PC-3 (cell line): ENCODE data around the gene RABL6. TPM values are rescaled to one million over a fixed set of nuclear protein-coding genes. Genes with fewer than 3 reads are reported as not detected.
"Not testable (repeated sequence)": the region's sequence is repeated elsewhere in the genome, so short reads cannot be mapped to it uniquely, and the experiment has no call there.

Experiments used
- ATAC-seq: fragments of 200-7000 bp; cut with Tn5 transposase; 2 replicates; pipeline ENCODE4 v1.9.1; 2020; ENCODE audit warnings: mild to moderate bottlenecking, moderate library complexity
- BruUV-seq: library from RNA; stranded (reverse); fragments of 400-500 nt; replicated peaks from 2 replicates; lab custom pipeline; 2021; lab: Mats Ljungman, UMichigan
- CTCF ChIA-PET: fragments of 300-600 bp; sonication (Branson Sonifier 250); formaldehyde crosslinking; loops from one replicate; lab custom pipeline; 2022; ENCODE audit warnings: antibody characterized with exemption; lab: Charles Lee
- POLR2A ChIA-PET: fragments of 300-600 bp; sonication (Branson Sonifier 250); formaldehyde crosslinking; loops from one replicate; lab custom pipeline; 2022; ENCODE audit warnings: antibody characterized with exemption; ENCODE audit not compliant: unreplicated experiment; lab: Charles Lee
- DNase-seq: peaks from one replicate; pipeline ENCODE4 v3.0.0-alpha.2; 2015
- H2AFZ ChIP-seq: fragments of 300-600 bp; sonication (generic); 2 replicates; pipeline ENCODE4 v1.6.0; 2016; ENCODE audit warnings: antibody characterized with exemption, low read length
- H3F3A ChIP-seq: fragments of 300-600 bp; sonication (generic); one replicate; pipeline ENCODE4 v1.6.0; 2017; ENCODE audit warnings: antibody characterized with exemption, low read length, control low read depth, mild to moderate bottlenecking; ENCODE audit not compliant: unreplicated experiment
- H3K27ac ChIP-seq: fragments of 300-600 bp; sonication (generic); 2 replicates; pipeline ENCODE4 v1.5.1; 2016; ENCODE audit warnings: mild to moderate bottlenecking, low read length
- H3K27me3 ChIP-seq: fragments of 300-600 bp; sonication (generic); 2 replicates; pipeline ENCODE4 v1.6.1; 2016; ENCODE audit warnings: low read length, mixed read lengths
- H3K36me3 ChIP-seq: fragments of 300-600 bp; sonication (generic); 2 replicates; pipeline ENCODE4 v1.6.1; 2016; ENCODE audit warnings: low read depth, mixed run types, low read length, mixed read lengths
- H3K4me1 ChIP-seq: fragments of 300-600 bp; sonication (generic); 2 replicates; pipeline ENCODE4 v1.5.1; 2016; ENCODE audit warnings: low read length; ENCODE audit not compliant: insufficient read depth
- H3K4me2 ChIP-seq: fragments of 300-600 bp; sonication (generic); 2 replicates; pipeline ENCODE4 v1.6.0; 2016; ENCODE audit warnings: low read length
- H3K4me3 ChIP-seq: fragments of 300-600 bp; sonication (generic); 2 replicates; pipeline ENCODE4 v1.5.1; 2016; ENCODE audit warnings: mild to moderate bottlenecking, low read length, mixed read lengths
- H3K79me2 ChIP-seq: fragments of 300-600 bp; sonication (generic); 2 replicates; pipeline ENCODE4 v1.6.1; 2017; ENCODE audit warnings: low read length, mixed read lengths
- H3K9ac ChIP-seq: fragments of 300-600 bp; sonication (generic); 2 replicates; pipeline ENCODE4 v1.6.0; 2016; ENCODE audit warnings: mild to moderate bottlenecking, low read length
- H3K9me2 ChIP-seq: fragments of 300-600 bp; sonication (generic); replicated peaks from 2 replicates; pipeline ENCODE4 v1.6.1; 2016; ENCODE audit warnings: mixed run types, low read length, mixed read lengths
- H3K9me3 ChIP-seq: fragments of 300-600 bp; sonication (generic); 2 replicates; pipeline ENCODE4 v1.6.1; 2016; ENCODE audit warnings: low read length, mixed read lengths
- H4K20me1 ChIP-seq: fragments of 300-600 bp; sonication (generic); 2 replicates; pipeline ENCODE4 v1.6.1; 2016; ENCODE audit warnings: low read length, mixed read lengths
- CTCF ChIP-seq: fragments of 300-600 bp; sonication (generic); conservative IDR thresholded peaks from 2 replicates; pipeline ENCODE4 v1.5.1; 2017; ENCODE audit warnings: antibody characterized with exemption, low read depth, mild to moderate bottlenecking, low read length
- EZH2 ChIP-seq: fragments of 300-600 bp; sonication (generic); IDR thresholded peaks from one replicate; pipeline ENCODE4 v1.6.1; 2017; ENCODE audit warnings: antibody characterized with exemption, mild to moderate bottlenecking, low read length; ENCODE audit not compliant: unreplicated experiment
- EZH2phosphoT487 ChIP-seq: fragments of 300-600 bp; sonication (generic); IDR thresholded peaks from 2 replicates; pipeline ENCODE4 v1.6.1; 2018; ENCODE audit warnings: mild to moderate bottlenecking, antibody characterized with exemption, low read length, borderline replicate concordance
- intact Hi-C: fragments of 100-400 bp; cut with micrococcal nuclease; formaldehyde crosslinking; loops from 2 replicates; pipeline ENCODE4 v1.9.0; 2023
- total RNA-seq: library from RNA; depleted of rRNA; stranded (reverse); fragments of >200 nt; gene quantifications from 2 replicates; pipeline ENCODE4 v1.2.3, GENCODE V29; 2014

Gene RABL6
- total RNA-seq, 1 experiment from 2014 or later = 84.3 TPM

- H3F3A ChIP-seq, H3K27me3 ChIP-seq, H3K79me2 ChIP-seq, BruUV-seq, ATAC-seq, H4K20me1 ChIP-seq, H3K36me3 ChIP-seq, POLR2A ChIA-PET, H3K27ac ChIP-seq, H3K9me3 ChIP-seq, H3K4me1 ChIP-seq, H3K9me2 ChIP-seq, H2AFZ ChIP-seq, H3K9ac ChIP-seq: not testable (repeated sequence)
- Histone ChIP-seq H3K4me3 (peak overlapping the region; percentile 48), H3K4me2 (peak overlapping the region; percentile 62)
- CTCF ChIA-PET = interaction anchor here (0.6 kb wide), 1 partner anchor 37 kb away, joined by 3 read pairs; no protein-coding TSS in a partner anchor
- TF ChIP-seq CTCF = peak; percentile 51
- peak; percentile 49 for DNase-seq
- intact Hi-C loops = loop anchor here (10.0 kb wide), 1 partner anchor 151 kb away; the partner anchor contains the start of genes CLIC3 and PAXX
Measured at GRCh38 chr9:136843801-136844740, 36.3 kb downstream of the RABL6 start.

- DNase-seq (no peak), ATAC-seq (no peak)
- H3K4me2 ChIP-seq = no peak overlapping the region
- H3K27me3 ChIP-seq = no peaks in the 10 kb centered on the region
- TF ChIP-seq CTCF (no peak), EZH2phosphoT487 (no peak), EZH2 (no peak)
- no peak overlapping the region for H3K9ac ChIP-seq
- H2AFZ ChIP-seq = no peak overlapping the region
- no TSS peak for BruUV-seq
- H3K9me3 ChIP-seq = no peaks in the 10 kb centered on the region
- H4K20me1 ChIP-seq = no peaks in the 10 kb centered on the region
- CTCF ChIA-PET = no interaction called here
- no peaks in the 10 kb centered on the region for H3K79me2 ChIP-seq
- POLR2A ChIA-PET = no interaction called here
- H3K4me1 ChIP-seq = peaks cover 13% of the 10 kb centered on the region
- H3K36me3 ChIP-seq = no peaks in the 10 kb centered on the region
- H3K9me2 ChIP-seq = no peaks in the 10 kb centered on the region
- intact Hi-C loops = loop anchor here (10.0 kb wide), 1 partner anchor 150 kb away; the partner anchor contains the start of genes CLIC3 and PAXX
- no peak overlapping the region for H3K27ac ChIP-seq
- no peaks in the 10 kb centered on the region for H3F3A ChIP-seq
- H3K4me3 ChIP-seq = no peak overlapping the region
Measured at GRCh38 chr9:136844761-136845464, 37.2 kb downstream of the RABL6 start.
